Calu3 (cell line): ENCODE data around the gene TMEM52. TPM values are rescaled to one million over a fixed set of nuclear protein-coding genes. Genes with fewer than 3 reads are reported as not detected.

ENCODE experiments used
- BruUV-seq: library from RNA; stranded (reverse); fragments of 400-500 nt; replicated peaks from 2 replicates; lab custom pipeline; 2021; lab: Mats Ljungman, UMichigan
- CTCF ChIA-PET: fragments of 300-600 bp; sonication (Branson Sonifier 250); formaldehyde crosslinking; loops from one replicate; lab custom pipeline; 2022; ENCODE audit warnings: antibody characterized with exemption; lab: Charles Lee
- DNase-seq: peaks from one replicate; pipeline ENCODE4 v3.0.0; 2022
- H3K27ac Mint-ChIP-seq: one replicate; pipeline ENCODE4 v1.8.0; 2022; ENCODE audit warnings: mixed read lengths; ENCODE audit not compliant: unreplicated experiment
- H3K27me3 Mint-ChIP-seq: one replicate; pipeline ENCODE4 v1.8.0; 2022; ENCODE audit warnings: mixed read lengths; ENCODE audit not compliant: unreplicated experiment
- H3K36me3 Mint-ChIP-seq: one replicate; pipeline ENCODE4 v1.8.0; 2022; ENCODE audit warnings: mild to moderate bottlenecking, moderate library complexity, mixed read lengths; ENCODE audit not compliant: insufficient read depth, unreplicated experiment
- H3K4me1 Mint-ChIP-seq: one replicate; pipeline ENCODE4 v1.8.0; 2022; ENCODE audit warnings: mild to moderate bottlenecking, low read depth, mixed read lengths; ENCODE audit not compliant: unreplicated experiment
- H3K4me3 Mint-ChIP-seq: one replicate; pipeline ENCODE4 v1.8.0; 2022; ENCODE audit warnings: mild to moderate bottlenecking, low read depth, moderate library complexity, mixed read lengths; ENCODE audit not compliant: unreplicated experiment
- H3K9me3 Mint-ChIP-seq: one replicate; pipeline ENCODE4 v1.8.0; 2022; ENCODE audit warnings: low read depth, mixed read lengths; ENCODE audit not compliant: unreplicated experiment
- CTCF ChIP-seq: fragments of 200-600 bp; IDR thresholded peaks from one replicate; pipeline ENCODE4 v1.8.0; 2022; ENCODE audit warnings: antibody characterized with exemption; ENCODE audit not compliant: unreplicated experiment
- intact Hi-C: fragments of 100-400 bp; cut with micrococcal nuclease; formaldehyde crosslinking; loops from one replicate; pipeline ENCODE4 v1.10.0; 2022; ENCODE audit not compliant: unreplicated experiment
- total RNA-seq: library from RNA; stranded (reverse); gene quantifications from 2 replicates; pipeline ENCODE4 v1.2.3, GENCODE V29; 2022

The TMEM52 gene
- total RNA-seq, 1 experiment from 2014 or later: 1.1 TPM

- no peaks in the 10 kb centered on the region for H3K9me3 Mint-ChIP-seq
- no peak overlapping the region for H3K27ac Mint-ChIP-seq
- peaks cover 29% of the 10 kb centered on the region for H3K36me3 Mint-ChIP-seq
- no peaks in the 10 kb centered on the region for H3K27me3 Mint-ChIP-seq
- CTCF ChIA-PET: no interaction called here
- no peak overlapping the region for H3K4me3 Mint-ChIP-seq
- peaks cover 27% of the 10 kb centered on the region for H3K4me1 Mint-ChIP-seq
- intact Hi-C loops: no loop called here
- BruUV-seq: no TSS peak
- no peak for TF ChIP-seq CTCF
- DNase-seq: no peak
Measured at GRCh38 chr1:1880617-1881312, 38.3 kb downstream of the TMEM52 start.

- Mint-ChIP-seq H3K4me1 (peaks cover 27% of the 10 kb centered on the region), H3K9me3 (no peaks in the 10 kb centered on the region), H3K27ac (no peak overlapping the region), H3K27me3 (no peaks in the 10 kb centered on the region), H3K36me3 (peaks cover 36% of the 10 kb centered on the region), H3K4me3 (no peak overlapping the region)
- CTCF ChIA-PET: no interaction called here
- intact Hi-C loops: no loop called here
- no TSS peak for BruUV-seq
- no peak for TF ChIP-seq CTCF
- DNase-seq: no peak
Measured at GRCh38 chr1:1879942-1880341, 39.1 kb downstream of the TMEM52 start.

- peaks cover 40% of the 10 kb centered on the region for H3K36me3 Mint-ChIP-seq
- intact Hi-C loops: no loop called here
- CTCF ChIA-PET: no interaction called here
- no peak overlapping the region for H3K27ac Mint-ChIP-seq
- BruUV-seq: no TSS peak
- H3K27me3 Mint-ChIP-seq: no peaks in the 10 kb centered on the region
- H3K4me1 Mint-ChIP-seq: peaks cover 23% of the 10 kb centered on the region
- no peak overlapping the region for H3K4me3 Mint-ChIP-seq
- no peak for DNase-seq
- TF ChIP-seq CTCF: no peak
- H3K9me3 Mint-ChIP-seq: no peaks in the 10 kb centered on the region
Measured at GRCh38 chr1:1877865-1878436, 41.1 kb downstream of the TMEM52 start.

- CTCF ChIA-PET: no interaction called here
- Mint-ChIP-seq H3K27me3 (no peaks in the 10 kb centered on the region), H3K36me3 (peaks cover 41% of the 10 kb centered on the region), H3K4me1 (peaks cover 34% of the 10 kb centered on the region), H3K4me3 (no peak overlapping the region), H3K27ac (no peak overlapping the region), H3K9me3 (no peaks in the 10 kb centered on the region)
- TF ChIP-seq CTCF: no peak
- intact Hi-C loops: no loop called here
- DNase-seq: no peak
- no TSS peak for BruUV-seq
Measured at GRCh38 chr1:1876335-1876930, 42.6 kb downstream of the TMEM52 start.
